GM23338 (cell line): ENCODE results near the gene AGPAT3. TPM values are rescaled to one million over a fixed set of nuclear protein-coding genes. Genes with fewer than 3 reads are reported as not detected.

Experiments
- ATAC-seq: fragments of 200-7000 bp; cut with Tn5 transposase; 3 replicates; pipeline ENCODE4 v1.9.1; 2020
- DNase-seq: peaks from one replicate; pipeline ENCODE4 v3.0.0-alpha.2; 2015; ENCODE audit warnings: low spot score
- H2AFZ ChIP-seq: fragments of 200-600 bp; sonication (generic); 2 replicates; pipeline ENCODE4 v1.8.0; 2016; ENCODE audit warnings: antibody characterized with exemption, mild to moderate bottlenecking, moderate library complexity
- H3F3A ChIP-seq: fragments of 200-600 bp; sonication (generic); replicated peaks from 2 replicates; pipeline ENCODE4 v1.8.0; 2017; ENCODE audit warnings: antibody characterized with exemption, mixed run types, low read depth
- H3K27ac ChIP-seq: fragments of 200-600 bp; sonication (generic); 2 replicates; pipeline ENCODE4 v1.6.1; 2016; ENCODE audit warnings: low read depth
- H3K27me3 ChIP-seq: fragments of 200-600 bp; sonication (generic); 2 replicates; pipeline ENCODE4 v1.8.0; 2016; ENCODE audit warnings: mild to moderate bottlenecking, mixed run types, moderate library complexity; ENCODE audit not compliant: insufficient read depth
- H3K36me3 ChIP-seq: fragments of 200-600 bp; sonication (generic); 2 replicates; pipeline ENCODE4 v1.8.0; 2016; ENCODE audit warnings: mild to moderate bottlenecking; ENCODE audit not compliant: insufficient read depth
- H3K4me1 ChIP-seq: fragments of 200-600 bp; sonication (generic); 2 replicates; pipeline ENCODE4 v1.8.0; 2016; ENCODE audit warnings: mild to moderate bottlenecking, moderate library complexity; ENCODE audit not compliant: insufficient read depth
- H3K4me2 ChIP-seq: fragments of 200-600 bp; sonication (generic); 2 replicates; pipeline ENCODE4 v1.7.1; 2017; ENCODE audit warnings: mixed run types
- H3K4me3 ChIP-seq: fragments of 200-600 bp; sonication (generic); 2 replicates; pipeline ENCODE4 v1.6.1; 2016; ENCODE audit warnings: mixed run types
- H3K79me2 ChIP-seq: fragments of 200-600 bp; sonication (generic); replicated peaks from 2 replicates; pipeline ENCODE4 v1.8.0; 2017; ENCODE audit warnings: mild to moderate bottlenecking; ENCODE audit not compliant: insufficient read depth
- H3K9me2 ChIP-seq: fragments of 200-600 bp; sonication (generic); 2 replicates; pipeline ENCODE4 v1.8.0; 2017; ENCODE audit not compliant: insufficient read depth
- H4K20me1 ChIP-seq: fragments of 200-600 bp; sonication (generic); replicated peaks from 2 replicates; pipeline ENCODE4 v1.8.0; 2017; ENCODE audit warnings: mild to moderate bottlenecking; ENCODE audit not compliant: insufficient read depth
- H3K27ac Mint-ChIP-seq: 2 replicates; pipeline ENCODE4 v1.8.0; 2020; ENCODE audit warnings: inconsistent platforms, mild to moderate bottlenecking, moderate library complexity, mixed read lengths
- H3K27me3 Mint-ChIP-seq: 3 replicates; pipeline ENCODE4 v1.8.0; 2022; ENCODE audit warnings: low read depth, mild to moderate bottlenecking, moderate library complexity, mixed read lengths, inconsistent platforms; ENCODE audit not compliant: insufficient read depth, poor library complexity
- H3K36me3 Mint-ChIP-seq: 3 replicates; pipeline ENCODE4 v1.8.0; 2021; ENCODE audit warnings: low read depth, mild to moderate bottlenecking, inconsistent platforms, moderate library complexity, mixed read lengths
- H3K4me1 Mint-ChIP-seq: 3 replicates; pipeline ENCODE4 v1.8.0; 2020; ENCODE audit warnings: mild to moderate bottlenecking, inconsistent platforms, mixed read lengths
- H3K4me3 Mint-ChIP-seq: 3 replicates; pipeline ENCODE4 v1.8.0; 2021; ENCODE audit warnings: moderate library complexity, mild to moderate bottlenecking, inconsistent platforms, mixed read lengths
- H3K9me3 Mint-ChIP-seq: 3 replicates; pipeline ENCODE4 v1.8.0; 2020; ENCODE audit warnings: moderate library complexity, mild to moderate bottlenecking, inconsistent platforms, mixed read lengths
- ETS1 ChIP-seq: IDR thresholded peaks from 2 replicates; pipeline ENCODE4 v1.6.1; 2016; ENCODE audit warnings: antibody characterized with exemption
- EZH2 ChIP-seq: fragments of 200-600 bp; sonication (generic); IDR thresholded peaks from one replicate; pipeline ENCODE4 v1.8.0; 2017; ENCODE audit warnings: antibody characterized with exemption, mild to moderate bottlenecking, low read depth; ENCODE audit not compliant: unreplicated experiment
- JUNB ChIP-seq: IDR thresholded peaks from one replicate; pipeline ENCODE4 v1.6.1; 2016; ENCODE audit warnings: antibody characterized with exemption; ENCODE audit not compliant: unreplicated experiment
- POLR2AphosphoS5 ChIP-seq: IDR thresholded peaks from 2 replicates; pipeline ENCODE4 v1.6.1; 2016; ENCODE audit warnings: antibody characterized with exemption, low read depth
- STAT1 ChIP-seq: IDR thresholded peaks from one replicate; pipeline ENCODE4 v1.6.1; 2016; ENCODE audit warnings: antibody characterized with exemption; ENCODE audit not compliant: unreplicated experiment
- ZNF462 ChIP-seq: fragments of 250-450 bp; sonication (Bioruptor Pico); IDR thresholded peaks from 2 replicates; pipeline ENCODE4 v1.5.0; 2020; ENCODE audit warnings: mild to moderate bottlenecking, moderate library complexity
- polyA plus RNA-seq: library from polyadenylated mRNA; unstranded; fragments of >200 nt; fragmentation: Nextera tagmentation; extraction: Ambion mirVana; gene quantifications from 2 replicates; pipeline ENCODE4 v1.2.1, GENCODE V29; 2016
- total RNA-seq: library from RNA; depleted of rRNA; stranded (reverse); fragments of >200 nt; shearing (Covaris generic); gene quantifications from 2 replicates; pipeline ENCODE4 v1.2.3, GENCODE V29; 2014
- TF ChIP-seq, protein P1 (sequence below), 2 experiments: fragments of 200-600 bp in 1 of 2; sonication (generic) in 1 of 2; conservative IDR thresholded peaks; 2 replicates each; pipeline versions ENCODE4 v1.5.1 to v1.6.1; 2016 to 2017; ENCODE audit warnings: antibody characterized with exemption in 2 of 2, low read depth in 2 of 2, mild to moderate bottlenecking in 2 of 2, moderate library complexity in 1 of 2
- TF ChIP-seq, protein P2 (sequence below): IDR thresholded peaks from one replicate; pipeline ENCODE4 v1.6.1; 2018; ENCODE audit warnings: antibody characterized with exemption; ENCODE audit not compliant: unreplicated experiment

AGPAT3 gene
- total and polyA plus RNA-seq, 2 experiments from 2014 or later = 2.1 to 6.1 TPM

DNA sequence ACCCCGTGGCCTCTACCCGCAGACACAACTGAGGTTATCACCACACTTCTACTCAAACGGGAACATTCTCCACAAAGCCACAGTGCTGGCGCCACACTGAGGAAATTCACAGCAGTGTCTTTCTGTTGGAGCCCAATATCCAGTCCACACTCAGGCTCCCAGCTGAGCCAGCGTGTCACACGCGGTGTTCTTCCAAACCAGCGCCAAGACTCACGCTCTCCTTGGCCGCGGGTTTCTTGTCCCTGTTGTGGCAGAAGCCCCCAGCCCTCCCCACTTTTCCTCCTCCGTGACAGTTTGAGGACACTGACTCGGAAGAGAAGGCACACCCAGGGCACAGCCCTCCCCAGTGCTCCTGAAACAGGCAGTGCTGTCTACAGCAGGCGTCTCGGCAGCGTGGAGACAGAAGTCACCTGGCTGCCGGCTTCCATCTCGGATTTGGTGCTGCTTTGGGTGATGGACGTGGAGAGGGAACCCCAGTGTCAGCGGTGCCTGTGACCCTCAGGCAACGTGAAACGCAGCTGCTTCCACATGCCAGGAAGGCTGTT, 35.4 kb upstream of the AGPAT3 start:
- ATAC-seq (peak; percentile 21), DNase-seq (peak; percentile 41)
- no peaks in the 10 kb centered on the region for H3F3A ChIP-seq
- peaks cover under 1% of the 10 kb centered on the region; the same call in 1 of the 3 replicates for H3K36me3 Mint-ChIP-seq
- H3K27me3 Mint-ChIP-seq = peaks cover 10% of the 10 kb centered on the region
- H3K9me3 Mint-ChIP-seq = peaks cover 3% of the 10 kb centered on the region; the same call in 2 of the 3 replicates
- H3K79me2 ChIP-seq = no peaks in the 10 kb centered on the region
- H3K4me3 ChIP-seq = no peak overlapping the region
- H3K4me2 ChIP-seq = no peak overlapping the region
- H4K20me1 ChIP-seq = no peaks in the 10 kb centered on the region
- H3K36me3 ChIP-seq = no peaks in the 10 kb centered on the region
- H3K4me1 ChIP-seq = 0 out of 2 replicates have a peak, but pooled peaks cover 5% of the 10 kb centered on the region
- TF ChIP-seq, protein P1, sequence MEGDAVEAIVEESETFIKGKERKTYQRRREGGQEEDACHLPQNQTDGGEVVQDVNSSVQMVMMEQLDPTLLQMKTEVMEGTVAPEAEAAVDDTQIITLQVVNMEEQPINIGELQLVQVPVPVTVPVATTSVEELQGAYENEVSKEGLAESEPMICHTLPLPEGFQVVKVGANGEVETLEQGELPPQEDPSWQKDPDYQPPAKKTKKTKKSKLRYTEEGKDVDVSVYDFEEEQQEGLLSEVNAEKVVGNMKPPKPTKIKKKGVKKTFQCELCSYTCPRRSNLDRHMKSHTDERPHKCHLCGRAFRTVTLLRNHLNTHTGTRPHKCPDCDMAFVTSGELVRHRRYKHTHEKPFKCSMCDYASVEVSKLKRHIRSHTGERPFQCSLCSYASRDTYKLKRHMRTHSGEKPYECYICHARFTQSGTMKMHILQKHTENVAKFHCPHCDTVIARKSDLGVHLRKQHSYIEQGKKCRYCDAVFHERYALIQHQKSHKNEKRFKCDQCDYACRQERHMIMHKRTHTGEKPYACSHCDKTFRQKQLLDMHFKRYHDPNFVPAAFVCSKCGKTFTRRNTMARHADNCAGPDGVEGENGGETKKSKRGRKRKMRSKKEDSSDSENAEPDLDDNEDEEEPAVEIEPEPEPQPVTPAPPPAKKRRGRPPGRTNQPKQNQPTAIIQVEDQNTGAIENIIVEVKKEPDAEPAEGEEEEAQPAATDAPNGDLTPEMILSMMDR (conservative IDR thresholded peaks at IDR 0.05; ENCODE audit: low read depth in 2 of 2) = peak; percentile 30 to 60; a peak in 3 of 4 replicates
- TF ChIP-seq JUNB = no peak
- 0 out of 2 replicates have a peak overlapping the region, but pooled peaks have one; percentile 74 for H2AFZ ChIP-seq
- no peaks in the 10 kb centered on the region for H3K9me2 ChIP-seq
- no peaks in the 10 kb centered on the region for H3K27me3 ChIP-seq
- H3K27ac ChIP-seq = no peak overlapping the region
- no peak overlapping the region for H3K27ac Mint-ChIP-seq
- H3K4me3 Mint-ChIP-seq = no peak overlapping the region
- peaks cover 6% of the 10 kb centered on the region; the same call in 2 of the 3 replicates for H3K4me1 Mint-ChIP-seq

DNA sequence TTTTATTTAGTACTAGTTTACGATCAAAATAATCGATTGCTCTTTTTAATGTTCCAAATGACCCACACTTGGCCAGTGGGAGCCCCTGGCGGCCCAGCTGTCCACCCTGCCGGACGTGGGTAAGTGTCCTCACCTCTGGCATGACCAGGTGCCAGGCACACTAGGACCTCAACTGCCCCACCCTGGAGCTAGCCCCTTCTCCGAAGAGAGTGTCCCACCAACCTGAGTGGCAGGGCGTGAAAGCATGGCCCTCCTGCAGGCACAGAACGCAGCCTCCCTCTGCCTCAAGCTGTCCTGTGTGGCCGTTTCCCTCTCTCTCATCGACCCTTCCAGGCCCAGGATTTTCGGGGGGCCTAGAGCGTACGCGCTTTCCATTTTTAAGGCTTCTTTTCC, 32.9 kb upstream of the AGPAT3 start:
- Histone ChIP-seq H3K27ac (no peak overlapping the region), H3K4me3 (no peak overlapping the region), H4K20me1 (no peaks in the 10 kb centered on the region), H3K79me2 (no peaks in the 10 kb centered on the region), H3K9me2 (no peaks in the 10 kb centered on the region), H3K27me3 (no peaks in the 10 kb centered on the region), H2AFZ (no peak overlapping the region), H3F3A (no peaks in the 10 kb centered on the region), H3K4me2 (no peak overlapping the region), H3K4me1 (no peaks in the 10 kb centered on the region), H3K36me3 (no peaks in the 10 kb centered on the region)
- no peaks in the 10 kb centered on the region for H3K4me1 Mint-ChIP-seq
- H3K27me3 Mint-ChIP-seq = peaks cover 8% of the 10 kb centered on the region
- H3K27ac Mint-ChIP-seq = no peak overlapping the region
- TF ChIP-seq STAT1 = no peak
- no peak for TF ChIP-seq JUNB
- TF ChIP-seq ETS1 = no peak
- TF ChIP-seq, protein P2, sequence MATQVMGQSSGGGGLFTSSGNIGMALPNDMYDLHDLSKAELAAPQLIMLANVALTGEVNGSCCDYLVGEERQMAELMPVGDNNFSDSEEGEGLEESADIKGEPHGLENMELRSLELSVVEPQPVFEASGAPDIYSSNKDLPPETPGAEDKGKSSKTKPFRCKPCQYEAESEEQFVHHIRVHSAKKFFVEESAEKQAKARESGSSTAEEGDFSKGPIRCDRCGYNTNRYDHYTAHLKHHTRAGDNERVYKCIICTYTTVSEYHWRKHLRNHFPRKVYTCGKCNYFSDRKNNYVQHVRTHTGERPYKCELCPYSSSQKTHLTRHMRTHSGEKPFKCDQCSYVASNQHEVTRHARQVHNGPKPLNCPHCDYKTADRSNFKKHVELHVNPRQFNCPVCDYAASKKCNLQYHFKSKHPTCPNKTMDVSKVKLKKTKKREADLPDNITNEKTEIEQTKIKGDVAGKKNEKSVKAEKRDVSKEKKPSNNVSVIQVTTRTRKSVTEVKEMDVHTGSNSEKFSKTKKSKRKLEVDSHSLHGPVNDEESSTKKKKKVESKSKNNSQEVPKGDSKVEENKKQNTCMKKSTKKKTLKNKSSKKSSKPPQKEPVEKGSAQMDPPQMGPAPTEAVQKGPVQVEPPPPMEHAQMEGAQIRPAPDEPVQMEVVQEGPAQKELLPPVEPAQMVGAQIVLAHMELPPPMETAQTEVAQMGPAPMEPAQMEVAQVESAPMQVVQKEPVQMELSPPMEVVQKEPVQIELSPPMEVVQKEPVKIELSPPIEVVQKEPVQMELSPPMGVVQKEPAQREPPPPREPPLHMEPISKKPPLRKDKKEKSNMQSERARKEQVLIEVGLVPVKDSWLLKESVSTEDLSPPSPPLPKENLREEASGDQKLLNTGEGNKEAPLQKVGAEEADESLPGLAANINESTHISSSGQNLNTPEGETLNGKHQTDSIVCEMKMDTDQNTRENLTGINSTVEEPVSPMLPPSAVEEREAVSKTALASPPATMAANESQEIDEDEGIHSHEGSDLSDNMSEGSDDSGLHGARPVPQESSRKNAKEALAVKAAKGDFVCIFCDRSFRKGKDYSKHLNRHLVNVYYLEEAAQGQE = no peak
- TF ChIP-seq ZNF462 (CRISPR knock-in tag) = no peak
- TF ChIP-seq EZH2 = no peak
- TF ChIP-seq POLR2AphosphoS5 = no peak
- DNase-seq = no peak
- H3K9me3 Mint-ChIP-seq = peaks cover 3% of the 10 kb centered on the region; the same call in 2 of the 3 replicates
- no peak overlapping the region for H3K4me3 Mint-ChIP-seq
- H3K36me3 Mint-ChIP-seq = no peaks in the 10 kb centered on the region; the same call in 2 of the 3 replicates
- ATAC-seq = no peak
